T-helper 2 cell (primary cell): ENCODE measurements around the gene MACO1.

Experiments used
- DNase-seq, 5 experiments: peaks; one replicate each; pipeline versions ENCODE4 v3.0.0 to v3.0.0-alpha.2; 2012 to 2022

Gene MACO1

GRCh38 chr1:25492323-25492722 lies 61.6 kb downstream of the MACO1 start:
- no peak for DNase-seq

- no peak for DNase-seq
Measured at GRCh38 chr1:25494952-25495351, 64.3 kb downstream of the MACO1 start.

GRCh38 chr1:25500694-25501093 lies 70.0 kb downstream of the MACO1 start:
- DNase-seq, result no peak

GRCh38 chr1:25501235-25502058 lies 70.8 kb downstream of the MACO1 start:
- DNase-seq, result peak in 1 of 5 experiments; percentile 27

GRCh38 chr1:25502957-25503356 lies 72.3 kb downstream of the MACO1 start:
- no peak for DNase-seq

GRCh38 chr1:25503551-25504426 lies 73.1 kb downstream of the MACO1 start:
- peak; percentile 36 to 67 (median 43) for DNase-seq

GRCh38 chr1:25504706-25505595 lies 74.3 kb downstream of the MACO1 start:
- DNase-seq, result no peak

- no peak for DNase-seq
Measured at GRCh38 chr1:25505656-25506385, 75.1 kb downstream of the MACO1 start.

GRCh38 chr1:25506566-25507463 lies 76.1 kb downstream of the MACO1 start:
- peak in 1 of 5 experiments; percentile 11 for DNase-seq

GRCh38 chr1:25513666-25514065 lies 83.0 kb downstream of the MACO1 start:
- DNase-seq, result no peak

GRCh38 chr1:25515033-25515432 lies 84.3 kb downstream of the MACO1 start:
- no peak for DNase-seq

- DNase-seq, result no peak
Measured at GRCh38 chr1:25516686-25517085, 86.0 kb downstream of the MACO1 start.

- DNase-seq, result no peak
Measured at GRCh38 chr1:25517476-25518394, 87.0 kb downstream of the MACO1 start.

GRCh38 chr1:25519624-25520023 lies 88.9 kb downstream of the MACO1 start:
- DNase-seq, result no peak

GRCh38 chr1:25520446-25521061 lies 89.9 kb downstream of the MACO1 start:
- DNase-seq, result peak; percentile 25 to 76 (median 52)

GRCh38 chr1:25522031-25522655 lies 91.4 kb downstream of the MACO1 start:
- no peak for DNase-seq

GRCh38 chr1:25523542-25523941 lies 92.8 kb downstream of the MACO1 start:
- no peak for DNase-seq

- DNase-seq, result no peak
Measured at GRCh38 chr1:25524568-25525360, 94.1 kb downstream of the MACO1 start.
